NCI-H146 treated with DMSO at 0.1 percent for 48 hours (cell line): ENCODE results near the gene PCBP1.
"Not testable (repeated sequence)": the region's sequence is repeated elsewhere in the genome, so short reads cannot be mapped to it uniquely, and the experiment has no call there.

Source experiments
- DNase-seq: peaks from one replicate; lab custom pipeline; 2025; ENCODE audit not compliant: unreplicated experiment; lab: John Stamatoyannopoulos, UW

PCBP1 gene

DNA sequence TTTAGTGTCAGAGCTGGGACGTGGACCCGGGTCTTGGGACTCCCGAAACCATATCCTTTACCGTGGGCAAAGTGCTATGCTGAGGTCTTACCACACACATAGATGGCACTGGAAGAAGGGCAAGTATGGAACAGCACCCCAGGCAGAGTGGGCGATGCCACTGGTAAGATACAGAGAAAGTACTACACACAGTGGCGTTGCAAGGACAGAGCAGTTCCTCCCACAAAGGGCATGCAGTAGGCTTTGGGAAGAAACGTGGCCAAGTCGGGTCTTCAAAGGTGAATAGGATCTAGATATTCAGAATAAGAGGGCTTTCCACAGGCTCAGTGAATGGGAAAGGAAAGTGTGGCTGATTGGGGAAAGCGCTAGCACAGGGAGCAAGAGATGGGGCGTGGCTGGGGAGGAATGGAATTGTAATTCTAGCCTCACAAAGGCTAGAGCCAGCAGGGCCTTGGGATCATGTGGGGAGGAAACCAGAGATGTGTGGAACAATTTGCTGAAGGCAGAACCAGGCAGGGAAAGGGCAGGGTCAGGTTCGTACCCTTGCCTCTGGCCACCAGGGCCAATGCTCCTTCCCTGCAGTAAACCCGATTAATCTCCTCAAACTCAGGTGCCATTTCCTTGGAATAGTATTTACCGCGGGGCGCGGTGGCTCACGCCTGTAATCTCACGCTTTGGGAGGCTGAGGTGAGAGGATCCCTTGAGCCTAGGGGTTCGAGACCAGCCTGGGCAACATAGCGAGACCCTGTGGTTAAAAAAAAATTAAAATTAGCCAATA is 36.0 kb downstream of the PCBP1 start:
- no peak for DNase-seq

DNA sequence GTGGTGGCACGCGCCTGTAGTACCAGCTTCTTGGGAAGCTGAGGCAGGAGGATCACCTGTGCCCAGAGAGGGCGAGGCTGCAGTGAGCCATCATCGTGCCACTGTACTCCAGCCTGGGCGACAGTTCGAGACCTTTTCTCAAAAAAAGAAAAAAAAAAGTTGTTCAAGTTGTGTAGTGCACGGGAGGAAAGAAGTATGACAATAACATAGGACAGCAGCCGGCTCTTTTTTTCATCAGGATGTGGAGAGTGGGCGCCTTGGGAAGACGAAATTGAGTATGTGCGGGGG is 36.5 kb downstream of the PCBP1 start:
- no peak for DNase-seq

DNA sequence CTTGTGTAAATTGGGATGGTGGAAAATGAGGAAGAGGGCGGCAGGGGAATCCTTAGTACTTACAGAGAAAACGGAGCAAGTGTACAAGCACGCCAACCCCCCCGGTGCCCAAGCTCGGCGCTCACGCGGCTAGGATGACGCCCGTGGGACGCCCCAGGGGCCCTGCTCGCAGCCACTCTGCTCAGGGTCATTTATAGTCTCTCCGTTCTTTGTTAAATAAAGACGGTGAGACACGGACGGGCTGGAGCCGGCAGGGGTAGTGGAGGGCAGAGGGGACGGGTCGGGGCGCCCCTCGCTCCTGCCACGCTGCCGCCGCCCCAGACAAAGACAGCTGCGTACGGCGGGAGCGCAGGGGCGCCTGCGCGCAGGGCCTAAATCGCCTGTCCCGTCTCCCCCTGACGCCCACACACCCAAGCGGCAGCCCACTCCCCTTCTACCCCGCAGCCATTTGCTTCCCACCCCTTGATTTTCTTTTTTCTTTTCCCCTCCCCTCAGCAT is 37.8 kb downstream of the PCBP1 start:
- DNase-seq = peak; percentile 41

DNA sequence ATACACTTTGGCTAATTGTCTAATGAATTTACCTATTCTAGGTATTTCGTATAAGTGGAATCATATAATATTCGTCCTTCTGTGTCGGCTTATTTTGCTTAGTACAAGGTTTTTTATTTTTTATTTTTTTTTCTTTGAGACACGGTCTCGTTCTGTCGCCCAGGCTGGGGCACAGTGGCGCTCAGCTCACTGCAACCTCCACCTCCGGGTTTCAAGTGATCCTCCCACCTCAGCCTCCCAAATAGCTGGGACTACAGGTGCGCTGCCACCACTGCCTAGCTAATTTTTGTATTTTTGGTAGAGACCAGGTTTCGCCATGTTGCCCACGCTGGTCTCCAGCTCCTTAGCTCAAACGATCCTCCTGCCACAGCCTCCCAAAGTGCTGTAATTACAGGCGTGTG is 38.2 kb downstream of the PCBP1 start:
- DNase-seq = no peak

DNA sequence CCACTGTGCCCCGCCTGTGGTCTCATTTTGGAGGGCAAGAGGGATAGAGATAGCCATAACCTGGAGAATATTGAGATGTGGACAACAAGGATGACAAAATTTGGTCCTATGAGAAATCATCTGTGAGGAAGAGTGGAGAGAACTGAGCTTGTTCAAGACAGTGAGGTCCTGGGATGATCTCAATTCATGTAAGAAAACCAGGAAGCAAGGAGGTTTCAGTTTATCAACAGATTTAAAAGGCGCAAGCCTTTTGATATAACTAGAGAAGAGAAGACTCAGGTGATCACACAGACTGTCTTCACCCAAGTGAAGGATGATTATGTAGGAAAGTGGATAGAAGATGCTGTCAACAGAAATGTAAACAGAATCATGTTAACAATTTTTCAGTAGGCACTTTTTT is 39.1 kb downstream of the PCBP1 start:
- DNase-seq = no peak

DNA sequence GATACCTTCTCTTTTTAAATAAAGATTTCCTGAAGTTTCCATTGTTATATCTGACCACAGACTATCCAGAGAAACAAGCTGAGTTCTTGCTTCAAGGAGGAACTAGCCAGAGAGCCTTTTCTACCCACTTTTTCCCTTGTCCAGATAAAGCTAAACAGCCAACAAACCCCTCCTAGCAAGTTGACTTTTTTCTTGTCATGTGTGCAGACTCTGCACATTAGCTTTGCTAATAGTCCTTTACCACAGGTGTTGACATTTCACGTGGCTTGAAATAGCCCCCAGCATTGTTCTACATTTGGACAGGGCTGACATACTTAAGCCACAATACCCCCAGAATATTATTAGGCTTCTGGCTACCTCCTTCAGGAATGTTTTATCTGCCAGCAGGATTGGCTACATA is 40.7 kb downstream of the PCBP1 start:
- no peak for DNase-seq

DNA sequence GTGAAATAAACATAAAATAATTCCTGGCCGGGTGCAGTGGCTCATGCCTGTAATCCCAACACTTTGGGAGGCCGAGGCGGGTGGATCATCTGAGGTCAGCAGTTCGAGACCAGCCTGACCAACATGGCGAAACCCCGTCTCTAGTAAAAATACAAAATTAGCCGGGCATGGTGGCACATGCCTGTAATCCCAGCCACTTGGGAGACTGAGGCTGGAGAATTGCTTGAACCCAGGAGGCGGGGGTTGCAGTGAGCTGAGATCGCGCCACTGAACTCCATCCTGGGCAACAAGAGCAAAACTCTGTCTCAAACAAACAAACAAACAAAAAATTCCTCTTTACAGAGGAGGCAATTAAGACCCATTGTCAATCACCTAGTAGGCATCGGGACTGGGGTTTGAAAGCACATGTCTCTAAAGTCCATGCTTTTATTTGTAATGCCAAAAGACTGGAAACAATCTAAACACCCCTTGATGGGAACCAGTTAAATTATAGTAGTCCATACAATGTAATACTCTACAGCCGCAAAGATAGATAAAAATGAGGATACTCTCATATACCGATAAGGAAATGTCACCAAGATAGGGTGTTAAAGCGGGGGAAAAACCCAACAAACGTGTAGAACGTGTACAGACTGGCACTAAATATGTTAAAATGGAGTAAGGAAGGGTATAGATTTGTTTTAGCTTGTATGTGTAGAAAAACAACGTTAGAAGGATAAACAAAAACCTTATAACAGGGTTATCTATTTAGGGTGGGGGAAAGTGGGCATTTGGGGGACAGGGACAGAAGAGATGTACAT is 44.3 kb downstream of the PCBP1 start:
- DNase-seq = not testable (repeated sequence)

DNA sequence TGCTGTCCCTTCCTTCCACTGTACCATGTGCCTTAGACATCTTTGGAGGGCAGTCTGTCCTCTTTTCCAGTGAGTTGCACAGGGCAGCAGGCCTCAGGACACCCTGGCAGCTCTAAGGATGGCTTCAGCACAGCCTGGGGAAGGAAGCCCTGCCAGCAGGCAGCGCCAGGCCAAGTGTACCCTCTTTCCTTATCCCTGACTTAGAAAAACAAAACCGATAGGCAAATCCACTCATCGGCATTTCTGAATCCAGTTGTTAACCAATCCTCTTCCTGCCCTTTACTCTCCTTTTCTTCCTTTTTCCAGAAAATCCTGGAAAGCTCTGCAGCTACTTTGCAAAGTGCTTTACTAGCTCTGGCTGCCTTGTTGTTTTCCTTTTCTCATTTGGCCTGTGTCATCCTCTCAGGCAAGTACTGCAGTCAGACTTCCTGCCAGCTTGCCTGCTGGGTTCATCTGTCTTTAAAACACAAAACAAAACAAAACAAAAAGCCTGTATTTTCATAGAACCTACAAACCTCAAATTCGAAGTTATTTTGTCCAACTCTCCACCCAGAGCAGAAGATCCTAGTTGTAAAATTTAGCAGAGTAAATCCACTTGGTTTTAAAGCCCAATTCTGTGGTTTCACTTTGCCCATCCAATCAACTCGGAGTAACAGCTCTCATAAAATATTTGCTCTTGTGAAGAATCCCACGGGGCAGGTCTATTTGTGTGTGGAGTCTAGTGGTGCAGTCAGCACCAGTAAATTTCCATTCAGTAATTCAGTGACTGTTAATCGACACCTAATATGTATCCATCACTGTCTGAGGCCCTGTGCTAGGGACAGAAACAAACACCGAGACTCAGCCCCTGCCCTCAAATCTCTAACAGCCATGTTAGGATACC is 45.2 kb downstream of the PCBP1 start:
- DNase-seq = peak; percentile 41

DNA sequence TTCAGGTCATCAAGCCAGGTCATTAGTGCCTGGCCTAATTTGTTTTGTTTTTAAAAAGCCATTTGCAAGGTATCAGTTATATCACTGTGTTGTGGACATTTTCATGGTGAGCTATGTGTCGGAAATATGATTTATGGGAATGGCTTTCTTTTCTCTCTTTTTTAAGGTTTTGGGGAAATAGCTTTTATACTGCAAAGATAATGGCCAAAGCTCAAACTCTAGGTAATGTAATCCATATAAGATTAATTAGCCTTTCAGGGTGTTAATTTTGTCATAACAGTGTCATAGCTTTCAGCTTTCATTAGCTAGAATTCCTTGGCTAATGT is 45.8 kb downstream of the PCBP1 start:
- no peak for DNase-seq

DNA sequence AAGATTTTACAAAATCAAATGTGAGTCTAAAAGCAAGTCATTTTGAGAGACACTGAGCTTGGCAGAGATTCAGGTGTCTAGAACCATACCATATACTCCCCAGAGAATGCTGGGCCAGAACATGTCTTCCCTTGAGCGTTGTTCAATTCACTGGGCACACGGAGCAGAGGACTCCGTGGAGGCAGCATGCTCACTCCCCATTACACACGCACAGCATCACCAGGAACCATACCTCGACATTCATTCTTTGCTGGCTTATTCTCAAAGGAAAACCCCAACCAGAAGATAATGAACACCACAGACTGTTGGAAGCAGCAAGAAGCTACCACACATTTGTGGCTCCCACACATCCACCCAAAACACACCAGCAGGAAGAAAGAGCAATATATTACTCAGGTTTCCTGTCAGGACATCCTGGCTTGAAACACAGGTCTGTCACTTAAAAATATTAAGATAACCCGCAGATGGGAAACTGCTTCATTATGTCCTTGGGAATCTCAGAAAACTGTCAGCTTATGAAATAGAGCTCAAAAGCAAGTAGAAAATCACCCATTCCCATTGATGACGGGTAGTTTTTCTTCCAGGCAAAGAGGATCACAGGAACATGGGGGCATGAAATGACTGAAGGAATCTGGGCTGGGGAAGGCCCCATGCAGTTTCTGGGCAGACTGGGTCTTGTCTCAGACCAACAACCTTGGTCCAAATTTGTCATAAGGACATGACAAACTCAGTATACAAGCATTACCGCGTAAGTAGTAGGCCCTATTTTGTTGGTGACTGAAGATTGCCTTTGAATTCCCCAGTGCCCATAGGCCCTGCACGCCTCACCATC is 46.4 kb downstream of the PCBP1 start:
- no peak for DNase-seq

DNA sequence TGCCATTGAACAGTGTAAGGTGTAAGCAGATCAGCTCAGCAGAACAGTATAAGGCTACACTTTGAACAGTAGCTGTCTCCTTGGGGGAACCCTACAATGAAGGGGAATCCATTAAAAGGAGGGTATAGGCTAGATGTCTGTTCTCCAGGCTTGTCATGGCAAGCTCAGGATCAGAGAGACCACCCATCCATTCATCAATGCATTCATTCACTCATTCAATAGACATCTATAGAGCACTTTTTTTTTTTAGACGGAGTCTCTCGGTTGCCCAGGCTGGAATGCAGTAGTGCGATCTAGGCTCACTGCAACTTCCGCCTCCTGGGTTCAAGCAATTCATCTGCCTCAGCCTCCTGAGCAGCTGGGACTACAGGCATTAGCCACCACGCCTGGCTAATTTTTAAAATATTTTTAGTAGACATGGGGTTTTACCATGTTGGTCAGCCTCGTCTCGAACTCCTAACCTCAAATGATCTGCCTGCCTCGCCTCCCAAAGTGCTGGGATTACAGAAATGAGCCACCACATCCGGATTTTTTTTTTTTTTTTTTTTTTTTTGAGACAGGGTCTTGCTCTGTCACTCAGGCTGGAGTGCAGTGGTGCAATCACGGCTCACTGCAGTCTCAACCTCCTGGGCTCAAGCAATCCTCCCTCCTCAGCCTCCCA is 47.2 kb downstream of the PCBP1 start:
- not testable (repeated sequence) for DNase-seq
